Cerebellar cortex (tissue), 1 donor: Measurements from ENCODE around the gene C10orf105.

Experiments
- DNase-seq: peaks from one replicate; pipeline ENCODE4 v3.0.0-alpha.2; 2015; ENCODE audit warnings: low spot score

C10orf105 gene

DNA sequence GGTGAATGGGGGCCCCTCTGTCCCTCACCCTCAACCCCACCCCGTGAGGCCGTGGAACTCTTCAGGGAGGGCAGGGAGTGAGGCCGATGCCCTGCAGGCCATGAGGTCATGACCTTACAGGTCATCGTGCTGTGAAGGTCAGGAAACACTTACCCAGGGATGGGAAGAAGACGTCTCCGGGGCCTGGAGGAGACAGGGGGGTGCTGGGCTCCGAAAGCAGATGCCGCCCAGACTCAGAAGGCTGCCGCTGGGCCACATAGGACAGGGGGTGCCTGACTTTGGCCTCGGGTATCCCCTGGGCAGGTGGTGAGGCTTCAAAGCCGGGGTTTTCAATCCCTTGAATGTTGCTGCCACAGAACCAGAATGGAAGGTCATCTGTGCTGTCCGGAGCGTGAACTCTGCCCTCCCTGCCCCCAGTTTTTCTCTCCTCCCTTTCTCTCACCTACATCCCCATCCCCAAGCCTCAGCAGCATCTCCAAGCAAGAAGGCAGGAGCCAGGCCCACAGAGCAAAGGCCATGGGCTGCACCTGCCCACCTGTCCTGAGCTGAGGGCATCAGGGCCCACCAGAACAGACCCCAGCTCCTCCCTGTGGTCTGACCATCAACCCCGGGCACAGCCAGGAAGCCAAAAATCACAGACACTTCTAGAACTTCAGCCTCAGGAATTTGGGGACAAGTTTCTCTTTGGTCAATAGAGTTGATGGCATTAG, 32.1 kb upstream of the C10orf105 start:
- no peak for DNase-seq

DNA sequence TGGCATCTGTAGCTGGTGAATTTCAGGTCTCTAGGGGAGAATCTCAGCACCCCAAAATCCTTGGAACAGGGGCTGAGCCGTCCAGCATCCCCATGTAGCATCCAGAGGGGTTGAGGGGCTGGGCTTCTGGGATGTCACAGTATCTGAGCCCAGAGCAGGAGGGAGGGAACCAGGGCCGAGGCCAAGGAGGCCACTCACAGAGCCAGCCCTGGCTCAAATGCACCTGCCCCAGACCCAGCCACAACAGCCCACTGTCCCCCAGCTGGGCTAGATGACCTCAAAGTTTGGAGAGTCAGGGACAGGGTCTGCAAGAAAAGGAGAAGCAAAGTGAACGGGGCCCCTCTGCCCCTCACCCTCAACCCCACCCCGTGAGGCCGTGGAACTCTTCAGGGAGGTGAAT, 31.4 kb upstream of the C10orf105 start:
- no peak for DNase-seq

DNA sequence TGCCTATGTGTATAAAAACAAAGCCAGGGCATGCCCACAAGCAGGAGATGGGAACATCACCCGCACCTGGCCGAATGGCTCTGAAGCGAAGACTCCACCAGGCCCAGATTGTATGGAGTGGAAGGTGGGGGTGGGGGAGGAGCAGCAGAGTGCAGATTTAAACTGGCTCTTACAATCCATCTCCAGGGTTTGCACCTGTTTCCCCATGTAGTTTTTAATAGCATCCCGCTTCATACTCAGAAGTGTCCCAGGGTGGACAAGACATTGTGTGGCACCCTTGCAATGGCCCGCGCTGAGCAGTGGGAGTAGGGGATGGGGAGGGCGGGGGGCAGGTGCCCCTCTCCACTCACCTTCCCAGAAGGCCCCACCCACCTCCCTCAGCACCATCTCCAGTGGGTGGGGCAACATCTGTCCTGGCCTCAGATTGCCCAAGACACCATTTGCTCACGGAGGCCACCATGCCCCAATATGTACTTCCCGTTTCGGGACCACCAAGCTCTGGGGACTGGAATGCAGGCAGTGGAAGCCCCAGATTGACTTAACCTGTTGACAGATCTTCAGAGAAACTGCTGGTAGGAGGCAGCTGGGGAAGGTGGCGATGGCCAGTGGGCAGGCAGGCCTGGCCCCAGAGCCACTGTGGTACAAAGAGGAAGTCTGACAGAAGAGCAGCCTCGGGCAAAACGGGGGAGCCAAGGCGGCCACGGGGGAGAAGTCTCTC, 30.7 kb upstream of the C10orf105 start:
- no peak for DNase-seq

DNA sequence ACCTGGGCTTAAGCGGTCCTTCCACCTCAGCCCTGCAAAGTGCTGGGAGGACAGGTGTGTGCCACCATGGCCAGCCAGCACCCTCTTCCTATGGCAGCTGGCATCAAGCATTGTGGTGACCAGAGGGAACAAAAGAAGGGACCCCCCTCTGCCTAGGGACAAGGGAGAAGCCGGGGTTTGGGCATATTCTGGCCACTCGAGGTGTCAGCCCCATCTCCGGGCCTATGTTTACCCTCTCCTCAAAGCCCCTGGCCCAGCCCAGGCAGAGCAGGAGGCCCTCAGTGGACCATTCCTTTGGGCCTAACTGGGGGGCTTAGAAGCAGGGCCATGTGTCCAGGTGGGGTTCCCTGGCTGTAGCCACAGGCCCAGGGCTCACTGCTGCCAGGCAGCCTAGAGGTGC, 29.8 kb upstream of the C10orf105 start:
- DNase-seq = no peak

DNA sequence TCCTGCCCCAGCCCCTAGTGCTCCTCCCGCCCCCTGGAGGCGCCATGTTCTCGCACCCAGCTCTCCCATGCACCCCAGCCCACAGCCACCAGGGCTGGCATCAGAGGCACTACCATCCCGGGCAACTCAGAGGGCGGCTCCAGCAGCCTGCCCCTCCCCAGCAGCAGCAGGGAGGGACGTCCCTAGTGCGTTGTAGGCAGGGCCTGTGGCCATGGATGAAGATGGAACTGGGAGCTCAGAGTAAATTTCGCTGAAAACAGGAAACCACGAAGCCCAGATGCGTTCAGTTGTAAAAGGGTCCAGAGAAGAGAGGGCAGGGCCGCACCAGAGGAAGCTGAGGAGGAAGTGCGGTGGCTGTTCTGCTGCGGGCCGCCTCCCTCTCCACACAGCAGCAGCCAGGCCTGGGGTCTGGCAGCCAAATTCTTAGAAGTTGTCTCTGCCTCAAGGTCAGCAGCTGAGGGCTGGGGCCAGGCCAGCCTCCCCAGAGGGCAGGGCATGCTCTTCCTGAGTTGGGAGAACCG, 29.2 kb upstream of the C10orf105 start:
- DNase-seq = no peak

DNA sequence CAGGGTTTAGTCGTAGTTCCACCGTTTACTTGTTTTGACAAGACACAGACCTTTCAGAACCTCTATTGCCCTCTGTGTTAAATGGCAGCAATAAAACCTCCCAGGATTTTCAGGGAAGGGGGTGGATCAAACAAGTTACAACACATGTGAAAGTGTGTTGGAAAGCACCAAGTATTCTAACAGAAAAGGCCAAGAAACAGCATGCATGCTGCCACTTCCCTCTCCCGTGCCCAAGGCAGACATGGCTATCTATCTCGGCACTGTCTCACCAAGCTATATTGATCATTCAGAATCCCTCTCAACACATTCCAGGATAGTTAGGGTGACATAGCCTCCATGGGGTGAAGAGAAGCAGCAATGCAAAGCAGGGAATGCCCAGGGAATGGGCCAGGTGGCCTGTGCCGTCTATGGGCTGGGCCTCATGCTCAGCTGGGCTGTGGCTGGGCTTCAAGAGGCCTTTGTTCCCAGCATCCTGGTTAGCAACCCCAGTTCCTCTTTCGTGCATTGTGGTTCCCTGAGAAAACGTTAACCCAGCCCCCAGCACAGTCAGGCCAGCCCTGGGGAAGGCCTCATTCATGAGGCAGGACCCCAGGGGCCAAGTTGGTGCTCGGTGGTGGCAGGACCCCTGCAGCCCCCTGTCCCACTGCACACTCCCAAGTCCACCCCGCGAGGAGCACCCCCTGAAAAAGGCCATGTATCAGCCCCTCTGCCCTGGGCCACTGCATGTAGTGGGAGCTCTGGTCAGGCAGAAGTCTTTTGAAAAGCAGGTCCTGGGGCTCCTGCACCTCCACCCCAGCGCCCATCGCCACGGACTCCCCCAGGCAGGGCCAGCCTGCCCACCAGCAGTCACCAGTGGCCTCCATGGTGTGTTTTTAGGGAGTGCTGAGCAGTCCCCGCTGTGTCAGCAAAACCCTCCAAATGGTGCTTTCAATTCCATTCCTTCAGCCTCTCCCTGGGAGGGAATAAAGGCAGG, 28.3 kb upstream of the C10orf105 start:
- no peak for DNase-seq

DNA sequence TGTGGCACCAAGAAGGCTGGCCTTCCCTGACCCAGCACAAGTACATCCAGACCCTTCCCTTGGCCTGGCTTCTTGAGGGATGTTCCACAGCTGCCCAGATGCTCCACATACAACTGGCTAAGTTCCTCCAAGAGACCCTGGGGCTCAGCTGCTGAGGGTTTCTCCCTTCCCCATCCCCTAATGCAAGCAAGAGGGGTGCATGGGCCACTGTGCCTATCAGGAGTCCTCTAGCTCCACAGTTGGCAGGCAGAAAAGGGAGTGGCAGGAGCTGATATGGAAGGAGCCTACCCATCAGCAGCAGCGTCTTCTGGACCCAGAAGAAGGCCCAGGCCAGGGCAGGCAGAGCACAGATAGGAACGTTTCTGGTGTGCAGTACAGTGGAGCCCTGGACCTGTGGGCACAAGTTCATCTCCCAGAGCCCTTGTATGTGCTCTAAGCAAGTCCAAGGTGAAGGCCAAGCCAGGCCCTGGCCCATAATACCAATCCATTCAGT, 27.5 kb upstream of the C10orf105 start:
- no peak for DNase-seq

DNA sequence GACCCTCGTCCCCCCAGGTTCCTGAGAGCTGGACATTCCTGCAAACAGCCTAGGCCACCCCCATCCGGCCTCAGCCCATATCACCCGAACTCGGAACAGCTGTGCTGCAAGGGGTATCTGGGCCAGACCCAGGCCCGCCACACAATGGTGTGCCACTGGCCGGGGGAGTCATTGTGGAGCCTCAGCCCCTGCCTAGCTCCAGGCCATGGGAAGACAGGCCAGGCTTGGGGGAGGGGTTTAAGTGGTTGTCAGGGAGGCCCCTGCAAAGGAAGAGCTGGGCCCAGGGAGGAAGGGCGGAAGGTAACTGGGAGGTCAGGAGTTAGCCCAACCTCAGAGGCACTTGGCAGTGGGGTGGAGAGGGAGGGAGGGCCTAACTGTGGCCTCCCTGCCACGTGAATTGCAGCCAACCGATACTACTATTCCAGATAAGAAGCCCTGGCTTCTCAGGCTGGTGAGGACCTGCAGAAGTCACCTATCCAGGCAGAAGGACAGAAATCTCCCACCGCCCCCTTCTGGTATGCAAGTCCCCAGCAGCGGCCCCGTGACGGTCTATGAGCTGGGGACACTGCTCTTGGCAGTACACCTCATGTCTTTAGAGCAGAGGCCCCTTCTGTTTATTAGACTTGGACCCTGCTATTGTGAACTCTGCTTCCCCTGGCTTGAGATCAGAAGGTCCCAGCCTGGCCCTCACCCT, 26.9 kb upstream of the C10orf105 start:
- peak; percentile 10 for DNase-seq

DNA sequence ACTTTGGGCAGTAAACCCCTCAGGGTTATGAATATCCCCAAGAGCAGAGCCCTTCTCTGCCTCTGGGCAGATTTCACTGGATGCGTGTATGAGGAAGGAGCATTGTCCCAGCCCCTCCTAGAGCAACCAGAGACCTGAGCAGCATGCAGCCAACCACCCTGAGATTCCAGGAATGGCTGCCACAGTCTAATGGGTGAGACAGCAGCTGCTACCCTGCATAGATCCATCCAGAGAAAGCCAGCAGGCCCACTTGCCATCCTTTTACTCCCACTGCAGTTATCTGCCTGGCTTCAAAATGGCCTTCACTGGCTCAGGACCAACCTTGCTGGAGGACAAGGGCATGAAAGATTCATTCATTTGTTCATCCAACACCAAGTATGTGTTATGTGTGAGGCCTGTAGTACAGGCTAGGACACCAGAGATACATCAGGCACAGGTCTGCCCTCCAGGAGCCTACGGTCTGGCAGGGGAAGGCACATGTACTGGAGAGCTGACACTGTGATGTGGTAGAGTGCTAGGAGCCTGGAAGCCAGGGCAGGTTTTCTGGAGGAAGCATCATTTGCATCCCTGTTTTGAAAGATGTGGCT, 26.2 kb upstream of the C10orf105 start:
- DNase-seq = no peak

DNA sequence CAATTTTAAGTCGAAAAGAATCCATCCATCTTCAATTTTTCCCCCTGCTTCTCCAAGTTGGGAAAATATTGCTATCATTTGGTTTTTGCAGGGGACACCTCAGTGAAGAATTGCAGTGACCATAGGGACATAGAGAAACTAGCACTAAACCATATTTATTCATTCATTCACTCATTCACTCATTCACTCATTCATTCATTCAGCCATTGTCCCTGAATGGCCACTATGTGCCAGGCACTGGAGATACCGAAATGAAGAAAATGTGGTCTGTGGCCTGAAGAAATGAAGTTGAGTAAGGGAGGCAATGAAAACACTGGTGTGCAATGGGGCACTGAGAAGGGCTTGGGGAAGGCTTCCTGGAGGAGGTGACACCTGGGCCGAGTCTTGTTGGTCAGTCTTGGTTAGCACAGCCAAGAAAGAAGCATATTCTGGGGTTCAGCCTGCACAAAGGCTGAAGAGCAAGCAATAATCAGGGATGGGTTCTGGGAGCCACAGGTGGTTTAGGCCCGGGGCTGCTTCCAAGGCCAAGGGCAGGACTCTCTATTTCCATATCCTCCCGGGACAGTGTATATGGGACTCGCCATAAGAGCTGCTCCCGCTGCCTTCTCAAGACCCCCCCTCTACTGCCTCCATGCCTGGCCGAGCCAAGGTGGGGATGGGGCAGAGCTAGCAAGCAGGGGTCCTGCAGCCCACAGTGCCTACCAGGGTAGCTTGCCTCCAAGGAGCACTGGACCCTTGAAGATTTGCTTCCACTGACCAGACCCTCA, 25.5 kb upstream of the C10orf105 start:
- DNase-seq = no peak

DNA sequence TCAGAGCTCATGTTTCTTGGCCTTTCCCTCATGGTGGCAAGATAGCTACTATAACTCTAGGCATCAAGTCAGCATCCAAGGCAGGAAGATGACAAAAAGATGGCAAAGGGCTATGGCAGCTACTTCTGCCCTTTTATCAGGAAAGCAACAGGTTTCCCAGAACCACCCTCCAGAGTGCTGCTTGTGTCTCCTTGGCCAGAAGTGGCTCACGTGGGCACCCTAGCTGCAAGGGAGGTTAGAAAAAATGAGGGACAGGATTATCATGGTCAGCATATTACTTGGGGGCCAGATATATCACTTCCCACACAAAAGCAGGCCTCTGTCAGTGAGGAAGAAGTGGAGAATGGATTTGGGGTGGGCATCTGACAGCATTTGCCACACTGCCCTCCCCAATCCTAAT, 24.3 kb upstream of the C10orf105 start:
- no peak for DNase-seq

DNA sequence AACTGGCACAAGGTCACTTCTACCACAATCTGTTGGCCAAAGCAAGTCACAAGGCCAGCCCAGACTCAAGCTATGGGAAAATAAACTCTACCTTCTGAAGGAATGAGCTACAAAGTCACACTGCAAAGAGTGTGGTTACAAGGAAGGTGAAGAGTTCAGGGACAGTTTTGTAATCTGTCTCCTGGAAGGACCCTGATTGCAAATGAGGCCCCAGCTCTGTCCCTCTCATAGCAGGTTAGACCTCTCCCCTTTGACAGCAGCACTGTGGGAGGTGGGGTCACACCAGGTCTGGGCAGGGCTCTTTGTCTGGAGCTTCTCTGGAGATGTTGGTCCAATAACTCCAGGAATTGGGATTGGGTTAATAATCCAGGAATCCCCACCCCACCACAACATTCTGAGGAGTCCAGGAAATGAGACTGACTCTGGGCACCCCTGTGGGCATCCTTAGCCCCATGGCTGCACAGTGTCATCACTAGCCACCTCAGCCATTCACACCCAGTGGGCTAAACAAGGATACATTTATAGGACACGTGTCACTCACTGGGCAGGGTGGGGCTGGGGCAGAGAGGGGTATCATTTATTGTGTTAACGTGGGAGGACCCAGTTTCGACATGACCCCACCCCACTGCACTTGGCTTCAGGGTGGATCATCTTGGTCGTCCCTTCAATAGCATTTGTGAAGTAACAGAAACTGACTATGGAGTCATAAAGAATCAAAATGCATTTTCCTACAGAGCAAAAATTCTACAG, 23.7 kb upstream of the C10orf105 start:
- DNase-seq = no peak

DNA sequence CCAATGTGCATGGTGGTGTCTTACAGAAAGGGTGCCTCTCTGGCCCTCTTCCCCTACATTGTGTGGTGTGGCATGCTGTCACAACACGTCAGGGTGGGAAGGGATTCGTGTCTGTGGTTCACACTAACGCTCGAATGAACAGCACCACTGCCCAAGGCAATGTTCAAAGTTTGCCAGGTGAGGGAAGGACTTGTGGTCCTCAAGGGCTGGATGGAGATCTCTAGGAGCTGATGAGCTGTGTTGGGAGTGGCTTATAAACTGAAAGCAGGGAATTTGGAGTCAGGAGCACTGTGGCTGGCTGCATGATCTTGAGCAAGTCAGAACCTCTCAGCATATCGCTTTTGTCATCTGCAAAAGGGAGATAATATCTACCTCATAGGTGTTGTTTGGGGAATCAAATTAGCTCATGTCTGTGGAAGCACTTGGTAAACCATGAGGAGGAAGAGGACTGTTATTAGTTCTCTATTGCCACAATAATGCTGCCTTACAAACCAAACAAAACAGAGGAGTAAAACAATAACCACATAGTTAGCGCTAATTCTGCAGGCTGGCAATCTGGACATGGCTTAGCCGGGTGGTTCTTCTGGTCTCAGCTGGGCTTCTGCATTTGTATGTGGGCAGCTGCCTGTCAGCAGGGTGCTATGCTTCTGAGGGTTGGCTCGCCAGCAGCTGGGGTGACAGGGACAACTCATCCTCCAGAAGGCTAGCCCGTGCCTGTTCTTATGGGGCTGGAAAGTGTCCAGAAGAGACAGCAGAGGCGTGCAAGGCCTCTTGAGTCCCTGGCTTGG, 22.9 kb upstream of the C10orf105 start:
- no peak for DNase-seq

DNA sequence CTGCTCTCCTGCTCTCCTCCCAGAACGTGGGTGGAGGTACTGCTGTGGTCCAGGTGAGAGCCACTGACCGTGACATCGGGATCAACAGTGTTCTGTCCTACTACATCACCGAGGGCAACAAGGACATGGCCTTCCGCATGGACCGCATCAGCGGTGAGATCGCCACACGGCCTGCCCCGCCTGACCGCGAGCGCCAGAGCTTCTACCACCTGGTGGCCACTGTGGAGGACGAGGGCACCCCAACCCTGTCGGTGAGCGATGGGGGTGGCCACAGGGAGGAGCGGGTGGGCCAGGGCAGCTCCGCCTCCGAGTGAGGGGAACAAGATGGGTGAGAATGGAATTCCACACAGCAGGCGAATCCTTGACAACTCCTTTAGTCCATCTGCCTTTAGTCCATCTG, 22.1 kb upstream of the C10orf105 start:
- no peak for DNase-seq

DNA sequence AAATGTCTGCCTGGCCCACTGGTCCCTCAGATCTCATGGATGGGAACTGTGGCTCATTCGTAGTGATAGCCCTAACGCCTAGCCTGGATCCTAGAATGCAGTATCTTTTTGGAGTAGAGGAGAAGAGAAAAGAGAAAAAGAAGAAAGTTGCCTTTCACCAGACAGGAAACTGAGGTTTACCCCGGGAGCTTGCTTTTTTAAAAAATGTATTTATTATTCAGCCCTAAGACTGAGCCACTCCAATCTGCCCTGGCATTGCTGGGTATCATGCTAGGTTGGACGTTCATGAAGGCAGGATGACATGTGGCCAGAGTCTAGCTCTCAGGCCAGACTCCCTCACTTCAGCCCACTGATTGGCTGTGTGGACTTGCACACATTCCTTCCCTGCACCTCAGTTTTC, 21.5 kb upstream of the C10orf105 start:
- DNase-seq = no peak

DNA sequence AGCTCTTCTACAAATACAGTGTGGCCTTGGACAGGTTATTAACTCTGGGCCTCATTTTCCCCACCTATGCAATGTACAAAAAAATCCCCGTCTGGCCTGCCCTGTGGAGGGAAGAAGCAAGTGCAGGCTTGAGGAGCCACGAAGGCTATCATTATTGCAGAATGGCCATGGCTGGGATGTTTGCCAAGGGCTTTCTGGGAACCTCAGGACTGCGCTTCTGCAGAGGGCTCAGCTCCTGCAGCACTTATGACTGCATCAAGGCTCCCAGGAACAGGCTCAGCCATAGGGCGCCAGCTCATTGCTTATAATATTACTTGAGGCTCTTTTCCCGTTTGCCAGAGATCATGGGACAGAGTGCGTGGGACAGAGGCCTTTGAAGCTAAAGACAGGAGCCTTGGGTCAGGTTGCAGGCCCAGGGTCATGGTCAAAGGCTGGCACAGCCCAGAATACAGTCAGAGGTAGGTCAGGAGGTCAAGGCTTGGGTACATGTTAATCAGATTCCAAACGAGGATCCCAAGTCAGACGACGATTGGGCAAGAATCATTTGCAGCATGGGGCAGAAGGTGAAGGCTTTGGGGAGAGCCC, 20.6 kb upstream of the C10orf105 start:
- DNase-seq = peak; percentile 15

DNA sequence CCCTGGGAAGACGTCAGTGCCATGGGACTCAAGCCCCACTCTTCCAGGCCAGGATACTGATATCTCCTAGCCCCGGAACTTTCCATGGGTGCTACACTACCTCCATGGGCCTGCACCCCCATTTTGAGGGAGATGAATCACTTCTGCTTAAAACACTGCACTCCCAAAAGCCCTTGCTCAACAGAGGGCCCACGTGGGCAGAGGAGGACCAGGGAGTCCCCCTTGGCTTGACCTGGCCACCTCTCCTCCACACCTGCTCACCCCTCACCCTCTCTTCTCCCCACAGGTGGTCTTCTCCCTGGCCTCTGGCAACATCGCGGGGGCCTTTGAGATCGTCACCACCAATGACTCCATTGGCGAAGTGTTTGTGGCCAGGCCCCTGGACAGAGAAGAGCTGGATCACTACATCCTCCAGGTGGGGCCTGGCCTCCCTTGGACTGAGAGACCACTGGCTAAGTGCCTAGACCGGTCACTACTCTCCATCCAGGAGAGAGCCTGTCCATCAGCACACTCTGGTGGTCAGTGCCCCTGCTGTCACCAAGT, 19.9 kb upstream of the C10orf105 start:
- DNase-seq = no peak

DNA sequence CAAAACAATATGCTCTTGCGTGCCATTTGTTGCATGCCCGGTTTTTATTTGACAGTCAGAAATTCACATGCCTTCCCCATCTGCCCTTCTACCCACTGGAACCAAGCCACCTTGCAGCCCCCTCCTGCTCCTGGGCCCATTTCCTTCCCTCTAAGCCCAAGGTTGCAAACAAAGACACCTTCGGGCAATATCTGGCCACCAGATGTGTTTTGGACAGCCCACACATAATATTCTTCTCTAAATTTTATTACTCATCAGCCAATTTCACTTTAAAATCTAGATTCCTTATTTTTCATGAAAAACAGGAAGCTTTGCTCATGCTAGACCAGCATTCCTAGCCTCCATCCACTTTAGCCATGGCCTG, 18.2 kb upstream of the C10orf105 start:
- DNase-seq = no peak
